HG02840 (cell line): Measurements from ENCODE around the gene TVP23C.
"Not testable (repeated sequence)": the region's sequence is repeated elsewhere in the genome, so short reads cannot be mapped to it uniquely, and the experiment has no call there.

Experiments used
- ATAC-seq: cut with Tn5 transposase; IDR thresholded peaks from one replicate; pipeline ENCODE4 v1.9.1; 2021; ENCODE audit warnings: mild to moderate bottlenecking, moderate library complexity, moderate number of reproducible peaks; ENCODE audit not compliant: unreplicated experiment, low FRiP score

The TVP23C gene

GRCh38 chr17:15563375-15563857, at the start of gene TVP23C:
Gene TVP23C, minus strand, starts transcription at chr17:15563483. Its CDS starts 35 bp downstream, at chr17:15563448.
- peak; percentile 78 for ATAC-seq

GRCh38 chr17:15592960-15593359, 29.7 kb upstream of the TVP23C start:
- ATAC-seq: not testable (repeated sequence)

DNA sequence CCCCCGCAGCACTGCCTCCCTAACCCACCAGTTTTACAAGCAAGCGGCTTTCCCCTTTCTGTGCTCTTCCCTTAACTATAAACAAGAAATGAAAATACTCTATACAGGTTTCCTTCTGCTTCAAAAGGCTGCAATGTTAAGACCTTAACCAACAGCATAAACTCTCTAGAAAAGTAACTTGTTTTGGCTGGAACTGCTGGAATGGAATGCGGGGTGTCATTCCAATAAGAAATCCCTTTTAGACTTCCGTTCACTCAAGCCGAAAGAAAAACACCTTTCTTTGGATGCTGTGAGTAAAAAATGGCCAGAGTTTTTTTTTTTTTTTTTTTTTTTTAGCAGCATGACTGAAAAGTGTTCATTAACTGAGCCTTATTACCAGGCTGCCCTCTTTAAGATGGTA, 28.7 kb upstream of the TVP23C start:
- ATAC-seq: not testable (repeated sequence)

- ATAC-seq: not testable (repeated sequence)
Measured at GRCh38 chr17:15590844-15591243, 27.6 kb upstream of the TVP23C start.

DNA sequence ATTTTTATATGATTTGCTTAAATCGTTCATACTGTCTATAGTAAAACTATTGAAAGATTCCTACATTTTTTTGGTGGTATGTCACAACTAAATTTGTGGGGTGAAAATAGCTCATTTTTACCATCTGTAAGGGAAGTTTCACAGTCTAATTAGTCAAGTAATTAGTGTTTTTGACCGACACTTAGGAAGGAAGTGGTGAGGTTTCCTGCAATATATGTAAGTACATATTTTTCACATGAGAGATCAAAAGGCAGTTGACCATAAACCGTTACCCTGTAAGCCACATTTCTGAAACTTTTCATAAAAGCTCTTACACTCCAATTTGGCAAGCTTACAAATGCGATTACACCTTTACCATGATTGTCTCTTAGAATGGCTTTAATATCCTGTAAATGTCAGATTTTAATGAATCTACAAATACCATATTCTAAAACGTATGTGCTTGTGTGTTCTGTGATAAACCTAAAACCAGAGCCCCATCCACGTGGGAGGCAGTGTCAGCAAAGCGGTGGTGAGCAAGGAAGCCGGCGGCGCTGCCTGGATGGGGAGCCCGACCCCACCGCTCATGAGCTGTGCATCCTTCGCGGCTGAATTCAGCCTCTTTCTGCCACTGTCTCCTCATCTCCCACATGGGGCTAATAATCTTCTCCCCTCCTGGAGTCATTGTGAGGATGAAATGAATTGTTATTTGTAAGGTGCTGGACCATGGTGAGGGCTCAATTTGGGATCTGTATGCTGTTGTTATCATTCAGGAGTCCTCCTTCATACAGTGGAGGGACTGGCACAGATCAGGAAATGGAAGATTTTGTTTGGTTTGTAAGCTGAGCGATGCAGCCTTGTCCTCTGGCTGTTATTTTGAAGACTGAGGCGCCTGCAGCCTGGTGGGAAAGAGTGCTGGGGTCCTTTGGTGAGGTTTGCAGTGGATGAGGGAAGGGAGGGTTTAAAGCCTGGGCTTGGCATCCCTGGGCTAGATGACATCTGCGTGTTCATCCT, 26.6 kb upstream of the TVP23C start:
- ATAC-seq: not testable (repeated sequence)

DNA sequence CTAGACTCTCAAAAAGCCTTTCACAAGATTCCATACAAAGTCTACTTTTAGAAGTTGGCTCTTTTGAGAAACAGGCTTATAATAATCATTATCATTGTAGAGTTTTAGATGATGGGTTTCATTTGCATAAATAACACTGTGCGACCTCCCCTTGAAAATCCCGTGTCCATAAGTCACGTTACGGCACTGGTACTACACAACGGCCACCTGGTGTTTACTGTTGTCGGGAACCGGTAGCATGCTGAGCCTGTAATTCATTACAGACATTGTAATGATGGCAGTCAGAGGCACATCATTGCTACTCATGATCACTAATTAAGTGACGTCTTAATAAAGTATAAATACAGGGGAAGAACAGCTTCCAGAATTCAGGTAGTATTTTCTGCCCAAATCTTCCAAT, 24.7 kb upstream of the TVP23C start:
- ATAC-seq: not testable (repeated sequence)

DNA sequence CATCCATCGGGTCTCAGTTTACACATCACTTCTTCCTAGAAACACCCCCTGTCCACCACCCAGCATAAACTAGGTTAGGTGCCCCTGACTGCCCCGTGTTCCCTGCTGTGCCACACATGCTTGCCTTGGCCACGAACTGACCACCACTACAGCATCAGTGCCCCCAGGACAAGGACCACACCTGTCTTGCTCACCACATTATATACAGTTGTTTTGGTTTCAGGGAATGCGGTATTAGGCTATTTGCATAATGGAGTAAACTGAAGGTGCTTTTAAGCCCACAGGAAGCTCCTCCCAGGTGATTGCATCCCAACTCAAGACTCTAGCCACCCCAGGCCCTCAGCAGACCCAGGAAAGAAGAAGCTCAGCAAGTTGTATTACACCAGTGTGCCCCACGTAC, 20.0 kb upstream of the TVP23C start:
- ATAC-seq: not testable (repeated sequence)

GRCh38 chr17:15581462-15581861, 18.2 kb upstream of the TVP23C start:
- ATAC-seq: not testable (repeated sequence)

GRCh38 chr17:15576848-15577247, 13.6 kb upstream of the TVP23C start:
- ATAC-seq: not testable (repeated sequence)

GRCh38 chr17:15574660-15575059, 11.4 kb upstream of the TVP23C start:
- ATAC-seq: not testable (repeated sequence)

DNA sequence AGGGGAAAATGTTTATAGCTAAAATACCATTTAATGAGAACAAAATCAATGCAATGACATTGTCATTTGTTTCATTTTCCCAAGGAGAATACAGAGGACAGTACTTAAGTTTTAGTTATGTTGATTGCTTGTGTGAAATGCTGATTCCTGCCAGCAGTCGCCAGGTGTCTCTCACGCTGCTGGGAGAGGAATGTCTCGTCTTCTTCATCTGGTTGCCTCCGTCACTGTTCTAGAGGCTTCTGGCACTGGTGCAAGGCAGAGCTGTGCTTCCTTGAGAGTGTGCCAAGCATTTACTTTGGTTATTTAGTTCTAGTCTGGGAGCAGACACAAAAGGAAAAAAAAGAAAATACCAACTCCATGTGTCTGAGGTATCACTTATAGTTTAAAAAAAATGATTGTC, 10.6 kb upstream of the TVP23C start:
- not testable (repeated sequence) for ATAC-seq

- ATAC-seq: peak; percentile 23
Measured at GRCh38 chr17:15562613-15563374, 489 bp downstream of the TVP23C start.

DNA sequence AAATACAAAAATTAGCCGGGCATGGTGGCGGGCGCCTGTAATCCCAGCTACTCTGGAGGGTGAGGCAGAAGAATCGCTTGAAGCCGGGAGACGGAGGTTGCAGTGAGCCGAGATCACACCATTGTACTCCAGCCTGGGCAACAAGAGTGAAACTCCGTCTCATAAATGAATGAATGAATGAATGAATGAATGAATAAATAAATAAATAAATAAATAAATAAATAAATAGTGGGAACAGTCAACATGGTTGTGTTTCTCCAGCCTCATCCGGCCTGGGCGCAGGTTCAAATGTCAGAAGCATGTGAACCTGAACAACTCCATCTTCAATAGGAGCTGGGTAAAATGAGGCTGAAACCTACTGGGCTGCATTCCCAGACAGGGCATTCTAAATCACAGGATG, 1.8 kb downstream of the TVP23C start:
- ATAC-seq: not testable (repeated sequence)

GRCh38 chr17:15558403-15559105, 4.7 kb downstream of the TVP23C start:
- not testable (repeated sequence) for ATAC-seq

DNA sequence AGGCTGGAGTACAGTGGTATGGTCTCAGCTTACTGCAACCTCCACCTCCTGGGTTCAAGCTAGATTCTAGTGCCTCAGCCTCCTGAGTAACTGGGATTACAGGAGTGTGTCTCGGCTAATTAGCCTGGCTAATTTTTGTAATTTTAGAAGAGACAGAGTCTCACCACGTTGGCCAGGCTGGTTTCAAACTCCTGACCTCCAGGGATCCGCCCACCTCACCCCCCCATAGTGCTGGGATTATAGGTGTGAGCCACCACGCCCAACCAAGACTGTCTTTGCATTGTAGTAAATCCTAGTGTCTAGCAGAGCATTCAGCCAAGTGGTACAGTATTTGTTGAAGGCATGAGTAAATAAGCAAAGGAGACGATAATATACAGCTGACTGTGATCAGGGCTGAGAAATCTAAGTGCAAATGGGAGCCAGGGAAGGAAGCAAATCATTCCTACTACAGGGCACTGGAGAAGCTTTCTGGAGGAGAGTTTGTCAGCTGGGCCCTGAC, 5.9 kb downstream of the TVP23C start:
- ATAC-seq: not testable (repeated sequence)

DNA sequence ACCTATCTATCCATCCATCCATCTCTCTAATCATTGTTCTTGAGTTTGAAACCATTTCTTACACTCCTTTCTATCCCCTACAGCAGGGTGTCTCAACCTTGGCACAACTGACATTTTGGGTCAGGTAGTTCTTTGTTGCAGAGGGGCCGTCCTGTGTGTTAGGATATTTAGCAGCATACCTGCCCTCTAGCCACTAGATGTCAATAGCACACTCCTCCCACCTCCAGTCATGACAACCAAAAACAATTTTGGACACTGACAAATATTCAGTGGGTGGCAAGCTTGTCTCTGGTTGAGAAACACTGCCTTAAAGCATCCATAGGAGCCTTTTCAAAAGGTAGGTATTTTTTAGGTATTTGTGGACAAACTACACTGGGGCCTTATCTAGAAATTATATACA, 10.4 kb downstream of the TVP23C start:
- ATAC-seq: not testable (repeated sequence)

GRCh38 chr17:15549552-15549951, 13.7 kb downstream of the TVP23C start:
- ATAC-seq: not testable (repeated sequence)

GRCh38 chr17:15546604-15547003, 16.7 kb downstream of the TVP23C start:
- ATAC-seq: not testable (repeated sequence)

- ATAC-seq: not testable (repeated sequence)
Measured at GRCh38 chr17:15540371-15541219, 22.7 kb downstream of the TVP23C start.
